SJSA1 (cell line): Measurements from ENCODE around the gene UTP15. TPM values are rescaled to one million over a fixed set of nuclear protein-coding genes. Genes with fewer than 3 reads are reported as not detected.

ENCODE experiments used
- DNase-seq, 2 experiments: peaks; one replicate each; pipeline ENCODE4 v3.0.0-alpha.2; 2015 to 2020; ENCODE audit warnings: low spot score in 2 of 2, low read depth in 1 of 2
- H3K27ac ChIP-seq: fragments of 250-450 bp; sonication (Bioruptor Pico); 2 replicates; pipeline ENCODE4 v1.5.1; 2020; ENCODE audit warnings: mild to moderate bottlenecking, moderate library complexity
- H3K27me3 ChIP-seq: fragments of 250-450 bp; sonication (Bioruptor Pico); replicated peaks from 2 replicates; pipeline ENCODE4 v1.5.1; 2020; ENCODE audit warnings: mild to moderate bottlenecking, moderate library complexity
- H3K36me3 ChIP-seq: fragments of 250-450 bp; sonication (Bioruptor Pico); 2 replicates; pipeline ENCODE4 v1.5.1; 2020; ENCODE audit warnings: mild to moderate bottlenecking
- H3K4me1 ChIP-seq: fragments of 250-450 bp; sonication (Bioruptor Pico); replicated peaks from 2 replicates; pipeline ENCODE4 v1.6.1; 2021; ENCODE audit warnings: mild to moderate bottlenecking
- H3K4me3 ChIP-seq: fragments of 250-450 bp; sonication (Bioruptor Pico); 2 replicates; pipeline ENCODE4 v1.5.1; 2020; ENCODE audit warnings: mild to moderate bottlenecking
- H3K9me3 ChIP-seq: fragments of 250-450 bp; sonication (Bioruptor Pico); replicated peaks from 2 replicates; pipeline ENCODE4 v1.5.1; 2020; ENCODE audit warnings: mild to moderate bottlenecking
- total RNA-seq: library from RNA; depleted of rRNA; stranded (reverse); fragments of >200 nt; shearing (Covaris generic); gene quantifications from 2 replicates; pipeline ENCODE4 v1.2.3, GENCODE V29; 2014; rRNA removed

UTP15 gene
- total RNA-seq, 1 experiment from 2014 or later: 30.3 TPM

DNA sequence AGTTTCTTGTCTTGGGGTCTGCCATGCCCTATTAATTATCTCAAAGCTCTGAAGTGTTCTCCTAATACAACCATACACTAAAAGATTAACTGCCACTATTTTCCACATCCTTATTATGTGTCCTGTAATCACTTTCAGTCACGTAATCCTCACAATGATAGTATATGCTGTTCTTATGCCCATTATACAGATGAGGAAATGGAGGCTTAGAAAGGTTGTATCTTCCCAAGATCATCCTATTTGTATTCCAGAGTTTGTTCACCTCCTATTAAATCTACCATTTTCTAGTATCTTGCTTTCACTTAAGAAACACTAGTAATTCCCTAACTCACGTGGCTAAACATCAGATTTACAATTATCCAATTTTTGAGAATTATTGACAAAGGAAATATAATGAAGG lies 57.5 kb downstream of the UTP15 start:
- Histone ChIP-seq H3K4me1 (peaks cover 27% of the 10 kb centered on the region), H3K9me3 (no peaks in the 10 kb centered on the region), H3K36me3 (peaks cover 6% of the 10 kb centered on the region; the same call in 1 of the 2 replicates), H3K4me3 (no peak overlapping the region), H3K27ac (no peak overlapping the region), H3K27me3 (no peaks in the 10 kb centered on the region)
- DNase-seq: no peak

DNA sequence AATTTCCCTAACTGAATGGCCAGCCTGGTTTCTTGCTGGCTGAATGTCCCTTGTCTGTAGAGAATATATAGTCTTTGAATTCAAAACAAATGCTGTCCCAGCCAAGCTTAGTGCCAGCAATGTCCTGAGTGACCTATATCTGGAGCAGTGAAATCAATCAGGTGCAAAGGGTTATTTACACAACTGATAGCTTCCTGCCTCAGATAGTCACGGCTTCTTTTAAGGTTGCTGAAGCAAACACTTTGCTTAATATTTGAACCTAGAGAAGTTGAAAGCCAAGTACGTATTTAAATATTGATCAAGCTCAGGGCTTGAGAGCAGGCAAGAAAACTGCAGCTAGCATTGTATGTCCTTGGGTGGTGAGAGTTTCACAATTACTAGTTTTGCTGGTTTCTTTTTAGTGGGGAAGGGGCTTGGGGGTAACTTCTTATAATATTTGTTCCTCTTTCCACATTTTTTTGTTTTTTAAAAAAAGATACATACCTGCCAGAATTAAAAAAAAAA lies 58.4 kb downstream of the UTP15 start:
- Histone ChIP-seq H3K9me3 (no peaks in the 10 kb centered on the region), H3K27ac (no peak overlapping the region), H3K27me3 (no peaks in the 10 kb centered on the region), H3K36me3 (peaks cover 9% of the 10 kb centered on the region; the same call in 1 of the 2 replicates), H3K4me3 (no peak overlapping the region), H3K4me1 (peaks cover 29% of the 10 kb centered on the region)
- no peak for DNase-seq

DNA sequence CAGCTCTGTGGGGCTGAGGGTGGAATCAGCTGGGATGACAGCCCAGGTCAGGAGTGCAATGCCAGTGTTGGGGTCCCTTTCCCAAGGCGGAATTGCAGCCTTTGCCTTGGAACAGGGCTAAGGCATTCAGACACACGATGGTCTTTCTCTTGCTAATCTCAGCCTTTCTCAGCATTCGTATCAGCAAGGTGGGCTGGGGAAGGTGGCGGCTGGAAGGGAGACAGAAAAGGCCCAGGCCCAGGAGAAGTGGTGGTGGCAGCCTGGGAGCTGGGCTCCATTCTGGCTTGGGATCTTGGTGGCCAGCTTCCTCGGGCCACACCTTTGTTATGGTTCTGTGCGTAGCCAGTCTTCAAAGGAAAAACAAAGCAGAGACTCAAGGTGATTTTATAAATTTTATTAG lies 59.3 kb downstream of the UTP15 start:
- Histone ChIP-seq H3K4me3 (no peak overlapping the region), H3K27me3 (no peaks in the 10 kb centered on the region), H3K9me3 (no peaks in the 10 kb centered on the region), H3K4me1 (peaks cover 29% of the 10 kb centered on the region), H3K27ac (no peak overlapping the region), H3K36me3 (peaks cover 9% of the 10 kb centered on the region; the same call in 1 of the 2 replicates)
- DNase-seq: no peak

DNA sequence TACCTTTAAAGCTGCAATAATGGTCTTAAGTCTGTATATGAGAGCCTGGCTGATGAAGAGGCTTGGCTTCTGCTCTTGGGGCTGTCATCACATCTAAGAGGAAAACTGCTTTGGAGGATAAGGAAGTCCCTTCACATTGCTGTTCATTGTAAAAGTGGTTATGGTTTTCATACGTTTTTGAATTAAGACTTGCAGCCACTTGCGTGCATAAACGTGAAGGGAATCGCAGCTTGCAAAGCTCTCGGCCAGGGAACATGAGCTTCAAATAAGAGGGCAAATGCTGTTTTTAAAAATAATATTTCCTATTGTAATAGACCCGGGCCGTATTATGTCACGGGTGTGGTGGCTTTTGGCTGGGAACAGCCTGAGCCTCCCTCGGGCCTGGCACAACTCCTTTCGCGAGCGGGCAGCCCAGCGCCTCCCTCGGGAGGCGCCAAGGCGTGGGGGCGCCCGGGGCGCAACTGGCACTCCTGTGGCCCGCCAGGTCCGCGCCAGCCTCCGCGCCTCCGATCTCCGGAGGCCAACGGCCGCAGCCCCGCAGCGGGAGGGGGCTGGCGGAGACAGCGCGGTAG lies 59.9 kb downstream of the UTP15 start:
- Histone ChIP-seq H3K9me3 (no peaks in the 10 kb centered on the region), H3K27ac (peak overlapping the region; percentile 89), H3K27me3 (no peaks in the 10 kb centered on the region), H3K36me3 (peaks cover 9% of the 10 kb centered on the region; the same call in 1 of the 2 replicates), H3K4me3 (peak overlapping the region; percentile 81), H3K4me1 (peaks cover 29% of the 10 kb centered on the region)
- DNase-seq: no peak

DNA sequence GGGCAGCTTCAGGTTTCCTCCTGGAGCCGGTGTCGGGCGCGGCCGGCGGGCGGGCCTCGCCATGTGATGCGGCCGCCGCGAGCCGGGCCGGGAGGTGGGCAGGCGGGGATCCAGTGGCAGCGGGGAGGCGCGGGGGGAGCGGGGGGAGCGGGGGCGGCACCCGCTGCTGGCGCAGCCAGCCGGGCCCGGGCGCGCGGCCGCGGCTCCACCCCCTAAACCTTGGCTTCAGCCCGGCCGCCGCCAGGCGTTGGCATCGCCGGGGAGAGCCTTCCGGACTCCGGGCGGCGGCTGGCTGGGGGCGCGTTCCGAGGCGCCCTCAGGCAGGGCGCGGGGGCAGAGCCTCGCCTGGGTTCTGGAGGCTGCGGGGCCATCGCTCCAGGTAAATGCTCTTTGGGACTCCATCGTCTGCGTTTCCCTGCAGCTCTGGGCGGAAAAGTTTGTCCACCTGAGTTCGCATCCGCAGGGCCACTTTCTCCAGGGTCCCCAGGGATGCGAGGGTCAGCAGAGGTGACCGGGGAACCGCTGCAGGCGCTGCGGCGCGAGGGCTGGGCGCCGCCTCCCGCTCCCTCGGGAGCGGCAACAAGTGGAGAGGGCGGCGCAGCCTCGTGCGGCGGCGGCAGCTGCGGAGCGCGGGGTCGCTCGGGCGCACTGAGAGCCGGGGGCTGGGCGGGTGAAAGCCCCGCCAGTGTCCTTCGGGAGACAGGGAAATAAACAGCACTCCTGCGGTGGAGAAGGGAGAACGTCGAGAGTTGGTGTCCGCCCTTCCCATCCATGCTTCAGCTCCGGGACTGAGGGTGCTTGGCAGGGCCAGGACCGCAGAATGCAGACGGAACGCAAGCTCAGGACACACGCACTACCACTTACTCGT lies 60.6 kb downstream of the UTP15 start, which contains the start of gene ARHGEF28:
Gene ARHGEF28, plus strand, starts transcription at position 253 of the 868 bp plus-strand sequence. CDS start 58,656 bp downstream, outside the sequence.
- H3K27me3 ChIP-seq: no peaks in the 10 kb centered on the region
- peak within 1 kb of the TSS; percentile 89 for H3K27ac ChIP-seq
- no peaks in the 10 kb centered on the region for H3K9me3 ChIP-seq
- DNase-seq: peak; percentile 75 to 76
- peaks cover 9% of the 10 kb centered on the region; the same call in 1 of the 2 replicates for H3K36me3 ChIP-seq
- peaks cover 29% of the 10 kb centered on the region for H3K4me1 ChIP-seq
- H3K4me3 ChIP-seq: peak within 1 kb of the TSS; percentile 81

DNA sequence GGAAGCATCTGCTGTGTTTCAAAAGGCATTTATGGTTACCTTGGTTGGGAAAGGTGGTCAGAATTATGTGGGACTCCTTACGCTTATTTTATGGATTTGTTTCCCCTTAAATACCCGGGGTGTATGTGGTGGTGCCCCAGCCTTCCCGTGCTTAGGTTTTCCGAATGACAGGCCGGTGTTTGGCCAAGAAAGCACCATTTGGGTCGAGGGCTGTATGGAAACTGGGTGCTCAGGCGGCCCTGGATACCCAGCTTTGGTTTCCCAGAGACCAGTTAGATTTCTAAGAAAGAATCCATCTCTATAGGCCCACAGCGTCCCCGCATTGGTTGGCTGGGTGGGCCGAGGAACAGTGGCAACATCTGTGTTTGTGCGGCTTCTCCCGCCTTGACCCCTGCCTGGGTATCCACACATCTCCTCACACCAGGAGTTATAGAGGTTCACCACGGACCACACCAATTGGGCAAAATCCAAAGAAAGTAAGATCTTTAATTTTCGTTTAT lies 61.3 kb downstream of the UTP15 start:
- peaks cover 29% of the 10 kb centered on the region for H3K4me1 ChIP-seq
- peaks cover 9% of the 10 kb centered on the region; the same call in 1 of the 2 replicates for H3K36me3 ChIP-seq
- H3K4me3 ChIP-seq: peak overlapping the region; percentile 81
- no peak for DNase-seq
- no peaks in the 10 kb centered on the region for H3K27me3 ChIP-seq
- peak overlapping the region; percentile 89; the same call in 1 of the 2 replicates for H3K27ac ChIP-seq
- no peaks in the 10 kb centered on the region for H3K9me3 ChIP-seq

DNA sequence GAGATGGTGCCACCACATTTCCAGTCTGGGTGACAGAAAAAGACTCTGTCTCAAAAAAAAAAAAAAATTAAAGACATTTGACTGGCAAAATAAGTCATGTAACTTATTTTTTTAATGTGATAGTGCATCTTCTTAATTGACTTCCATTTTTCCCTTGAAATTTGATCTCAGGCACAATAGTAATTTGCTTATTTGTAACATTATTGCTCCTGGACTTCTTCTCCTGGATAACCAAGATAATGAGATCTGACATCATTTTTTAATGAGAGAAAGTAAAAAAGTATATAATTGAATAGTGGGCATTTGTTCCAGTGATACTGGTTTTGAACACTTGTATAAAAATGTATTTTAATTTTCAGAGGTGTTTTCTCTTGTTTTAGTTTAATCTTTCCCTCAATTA lies 63.9 kb downstream of the UTP15 start:
- Histone ChIP-seq H3K27ac (no peak overlapping the region), H3K4me1 (peaks cover 29% of the 10 kb centered on the region), H3K36me3 (peaks cover 9% of the 10 kb centered on the region; the same call in 1 of the 2 replicates), H3K27me3 (no peaks in the 10 kb centered on the region), H3K9me3 (no peaks in the 10 kb centered on the region), H3K4me3 (no peak overlapping the region)
- DNase-seq: no peak

DNA sequence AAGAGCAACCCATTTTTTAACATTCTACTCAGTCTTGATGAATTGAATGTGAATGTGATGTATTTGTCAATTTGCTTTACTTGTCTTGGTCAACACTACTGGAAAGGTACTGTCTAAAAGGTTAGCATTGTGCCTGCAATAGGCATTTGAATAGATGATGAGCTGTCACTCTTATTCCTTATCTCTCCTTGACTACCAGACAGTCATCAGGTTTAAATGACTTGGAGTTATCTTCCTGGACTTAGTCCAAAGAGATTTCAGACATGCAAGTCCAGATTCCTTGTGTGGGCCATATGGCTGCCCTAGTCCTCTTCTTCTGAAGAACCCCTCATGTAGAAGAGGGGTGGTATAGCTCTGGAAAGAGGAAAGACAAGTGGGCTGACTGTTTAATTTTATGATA lies 65.2 kb downstream of the UTP15 start:
- Histone ChIP-seq H3K9me3 (no peaks in the 10 kb centered on the region), H3K36me3 (peaks cover 9% of the 10 kb centered on the region; the same call in 1 of the 2 replicates), H3K4me3 (no peak overlapping the region), H3K27ac (no peak overlapping the region), H3K27me3 (no peaks in the 10 kb centered on the region), H3K4me1 (peaks cover 19% of the 10 kb centered on the region)
- no peak for DNase-seq

DNA sequence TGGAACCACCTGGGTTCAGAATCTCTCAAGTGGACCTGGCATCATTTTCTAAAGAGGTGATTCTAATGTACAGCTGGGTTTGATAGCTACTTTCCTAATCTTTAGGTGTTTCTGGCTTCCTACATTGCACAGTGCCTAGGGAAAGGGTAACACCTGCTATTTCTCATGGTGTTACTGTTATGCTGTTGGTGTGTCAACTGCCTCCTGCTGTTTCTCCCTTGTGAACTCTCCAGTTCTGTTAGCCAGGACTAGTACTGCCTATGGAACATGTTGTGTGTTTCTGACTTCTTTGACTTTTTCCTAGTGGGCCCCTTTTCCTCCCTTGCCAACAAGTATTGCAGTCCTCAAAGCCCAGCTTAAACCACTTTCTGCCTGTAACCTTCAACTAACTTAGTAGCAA lies 66.0 kb downstream of the UTP15 start:
- peaks cover 15% of the 10 kb centered on the region for H3K4me1 ChIP-seq

More for the DNA sequence above, 66.0 kb downstream of the UTP15 start:
- no peaks in the 10 kb centered on the region for H3K9me3 ChIP-seq
- peaks cover 4% of the 10 kb centered on the region; the same call in 1 of the 2 replicates for H3K36me3 ChIP-seq
- no peak overlapping the region for H3K27ac ChIP-seq
- H3K27me3 ChIP-seq: no peaks in the 10 kb centered on the region
- no peak for DNase-seq
- H3K4me3 ChIP-seq: no peak overlapping the region

Other genes starting within 250 kb of the UTP15 start
- 10.4 and 11.2 TPM in 2 replicates for gene FOXD1, start 117.0 kb upstream of the UTP15 start, total RNA-seq
- gene BTF3, start 67.3 kb upstream of the UTP15 start, total RNA-seq: 309 and 496 TPM in 2 replicates
- 10.2 and 13.8 TPM in 2 replicates for gene ANKRA2, start 104 bp upstream of the UTP15 start, total RNA-seq
- gene ARHGEF28, start 60.5 kb downstream of the UTP15 start, total RNA-seq: 13.6 and 20.2 TPM in 2 replicates